ENCODE data around the gene DLX6.

DLX6 gene

DNA sequence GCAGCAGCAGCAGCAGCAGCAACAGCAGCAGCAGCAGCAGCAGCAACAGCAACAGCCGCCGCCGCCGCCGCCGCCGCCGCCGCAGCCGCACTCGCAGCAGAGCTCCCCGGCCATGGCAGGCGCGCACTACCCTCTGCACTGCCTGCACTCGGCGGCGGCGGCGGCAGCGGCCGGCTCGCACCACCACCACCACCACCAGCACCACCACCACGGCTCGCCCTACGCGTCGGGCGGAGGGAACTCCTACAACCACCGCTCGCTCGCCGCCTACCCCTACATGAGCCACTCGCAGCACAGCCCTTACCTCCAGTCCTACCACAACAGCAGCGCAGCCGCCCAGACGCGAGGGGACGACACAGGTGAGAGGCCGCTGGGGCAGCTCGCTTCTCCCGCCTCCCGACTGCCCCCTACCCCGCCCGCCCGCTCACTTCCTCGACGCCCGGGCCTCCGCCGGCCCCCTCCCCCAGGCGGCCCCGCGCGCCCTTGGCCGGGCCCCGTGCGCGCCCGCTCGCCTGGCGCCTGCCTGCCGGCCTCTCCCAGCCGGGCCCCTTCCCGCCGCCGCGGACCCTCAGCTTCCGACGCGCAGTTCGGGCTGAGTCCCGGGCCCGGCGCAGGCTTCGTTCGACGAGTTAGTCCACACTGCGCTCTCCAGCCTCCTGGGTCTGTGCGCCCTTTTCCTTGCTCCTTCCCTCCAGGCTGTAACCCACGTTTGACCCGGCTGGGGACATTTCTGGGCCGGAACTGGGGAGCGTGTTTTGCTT is 882 bp downstream of the DLX6 start:
- H3K4me3 ChIP-seq (replicated peaks; ENCODE audit: low read depth, low read length) = peak overlapping the region; percentile 12
- peak; percentile 16 for DNase-seq (ENCODE audit: low read depth)
- TF ChIP-seq CTCF (IDR thresholded peaks at IDR 0.05; ENCODE audit: low read length, missing control alignments) = no peak

DNA sequence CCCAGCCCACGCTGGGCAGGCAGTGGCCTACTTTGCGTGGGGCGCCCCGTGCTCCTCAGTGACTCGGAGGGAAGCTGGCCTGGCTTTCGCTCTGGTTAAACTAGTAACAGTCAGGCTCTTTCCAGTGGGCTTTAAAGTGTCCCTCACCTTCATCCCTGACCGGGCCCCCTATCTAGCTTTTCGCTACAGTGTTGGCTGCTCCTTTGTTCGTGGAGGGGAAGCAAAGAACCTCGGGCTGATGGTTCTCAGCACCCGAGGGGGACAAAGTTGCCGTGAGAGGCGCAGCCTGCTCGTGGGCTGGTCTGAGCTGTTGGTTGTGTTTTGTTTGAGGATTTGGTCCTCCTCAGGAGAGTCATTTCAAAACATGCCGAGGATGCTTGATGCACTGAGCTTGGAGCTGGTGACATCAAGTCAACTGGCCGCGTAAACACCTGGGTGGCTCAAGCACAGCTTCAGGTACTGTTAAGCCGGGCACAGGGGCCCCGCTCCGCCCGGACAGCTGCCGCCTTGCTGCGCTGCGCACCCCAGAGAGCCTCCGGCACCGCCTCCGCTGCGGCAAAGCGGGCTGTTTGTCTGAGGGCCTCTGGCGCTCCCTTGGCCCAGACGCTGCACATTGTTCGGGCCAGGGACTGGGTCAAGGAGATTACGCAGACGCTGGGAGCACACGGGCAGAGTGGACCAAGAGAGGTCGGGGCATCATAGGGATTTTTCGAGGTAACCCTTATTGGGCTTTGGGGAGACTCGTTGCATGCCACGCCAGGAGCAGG is 1.6 kb downstream of the DLX6 start:
- H3K4me3 ChIP-seq (replicated peaks; ENCODE audit: low read depth, low read length) = no peak overlapping the region
- TF ChIP-seq CTCF (IDR thresholded peaks at IDR 0.05; ENCODE audit: low read length, missing control alignments) = no peak
- no peak for DNase-seq (ENCODE audit: low read depth)

- H3K4me3 ChIP-seq (replicated peaks; ENCODE audit: low read depth, low read length) = no peak overlapping the region
- no peak for DNase-seq (ENCODE audit: low read depth)
- TF ChIP-seq CTCF (IDR thresholded peaks at IDR 0.05; ENCODE audit: low read length, missing control alignments) = no peak
Measured at GRCh38 chr7:97007583-97007861, 2.2 kb downstream of the DLX6 start.

DNA sequence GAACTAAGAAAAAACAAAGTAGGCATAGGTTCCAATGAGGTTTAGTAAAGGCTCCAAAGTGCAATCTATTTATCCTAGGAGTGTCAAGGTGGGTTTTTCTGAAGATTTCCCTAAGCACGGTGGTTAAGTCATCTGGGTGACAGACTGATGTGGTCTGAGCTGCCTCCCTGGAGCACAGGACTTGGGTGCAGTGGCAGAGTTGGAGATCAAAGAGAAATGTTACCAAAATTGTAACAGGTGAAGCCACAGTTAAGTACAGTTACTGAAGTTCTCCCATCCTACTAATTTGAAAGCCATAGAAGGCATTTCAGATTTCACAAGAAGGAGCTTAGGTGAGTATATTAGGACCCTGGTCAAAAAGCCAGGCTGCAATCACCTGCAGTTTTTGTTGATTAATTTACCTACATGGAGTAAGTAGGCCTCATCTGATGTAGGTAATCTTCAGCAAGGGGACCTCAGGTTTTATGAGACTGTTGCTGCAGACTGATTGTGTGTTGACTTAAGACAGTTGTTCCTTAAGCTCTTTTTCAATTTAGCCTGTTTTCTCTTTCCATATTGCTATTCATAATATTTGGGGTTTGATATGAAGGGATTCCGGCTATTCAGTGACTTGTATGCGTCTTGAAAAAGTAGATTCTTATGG is 3.0 kb downstream of the DLX6 start:
- no peak for TF ChIP-seq CTCF (IDR thresholded peaks at IDR 0.05; ENCODE audit: low read length, missing control alignments)
- no peak for DNase-seq (ENCODE audit: low read depth)
- H3K4me3 ChIP-seq (replicated peaks; ENCODE audit: low read depth, low read length) = no peak overlapping the region

- H3K4me3 ChIP-seq (replicated peaks; ENCODE audit: low read depth, low read length) = no peak overlapping the region
- DNase-seq (ENCODE audit: low read depth) = no peak
- no peak for TF ChIP-seq CTCF (IDR thresholded peaks at IDR 0.05; ENCODE audit: low read length, missing control alignments)
Measured at GRCh38 chr7:97009753-97010732, 4.7 kb downstream of the DLX6 start.

DNA sequence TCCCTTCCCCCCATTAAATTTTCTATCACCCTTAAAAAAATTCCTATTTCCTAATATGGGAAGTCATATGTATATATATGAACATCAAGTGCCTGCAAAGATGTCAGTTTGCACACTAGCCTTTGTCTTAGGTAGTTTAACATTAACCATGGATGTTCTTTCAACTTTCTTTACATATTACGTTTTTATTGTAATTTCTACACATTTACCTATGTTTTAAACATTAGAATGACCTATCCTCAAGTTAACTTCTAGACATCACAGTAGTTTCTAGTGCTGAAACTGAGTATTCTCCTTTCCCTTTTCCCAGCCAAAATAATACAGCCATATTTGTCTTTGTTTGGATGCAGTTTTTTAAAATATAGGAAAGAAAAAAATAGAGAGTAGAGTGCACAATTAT is 5.8 kb downstream of the DLX6 start:
- no peak for DNase-seq (ENCODE audit: low read depth)
- TF ChIP-seq CTCF (IDR thresholded peaks at IDR 0.05; ENCODE audit: low read length, missing control alignments) = no peak
- H3K4me3 ChIP-seq (replicated peaks; ENCODE audit: low read depth, low read length) = no peak overlapping the region
